ENCODE measurements around the gene EHMT1.

GRCh38 chr9:137783521-137783920 is 164.7 kb downstream of the EHMT1 start:
- TF ChIP-seq CTCF (IDR thresholded peaks at IDR 0.05; ENCODE audit: low read length) (no peak), EZH2 (optimal IDR thresholded peaks at IDR 0.05; ENCODE audit: low read depth, low read length) (no peak), EZH2phosphoT487 (IDR thresholded peaks at IDR 0.05; ENCODE audit: low read length) (no peak)

All from MM.1S (cell line).